B cell (primary cell): Measurements from ENCODE around the gene GRM8. TPM values are rescaled to one million over a fixed set of nuclear protein-coding genes. Genes with fewer than 3 reads are reported as not detected.

ENCODE experiments used
- ATAC-seq: fragments of 200-7000 bp; cut with Tn5 transposase; one replicate; pipeline ENCODE4 v1.10.0; 2021; ENCODE audit warnings: low read depth, mild to moderate bottlenecking, moderate number of reproducible peaks, moderate library complexity
- CTCF ChIA-PET: fragments of 350-600 bp; sonication (Branson Sonifier 250); formaldehyde crosslinking; loops from one replicate; lab custom pipeline; 2021; ENCODE audit warnings: antibody characterized with exemption, inconsistent platforms; lab: Charles Lee
- POLR2A ChIA-PET: fragments of 350-600 bp; sonication (Branson Sonifier 250); formaldehyde crosslinking; loops from one replicate; lab custom pipeline; 2021; ENCODE audit warnings: antibody characterized with exemption; lab: Charles Lee
- DNase-seq: peaks from one replicate; pipeline ENCODE4 v3.0.0; 2013
- H2AFZ ChIP-seq: 2 replicates; pipeline ENCODE4 v1.6.1; 2012; ENCODE audit warnings: mild to moderate bottlenecking, low read depth, low read length; ENCODE audit not compliant: insufficient read depth, poor library complexity, severe bottlenecking
- H3K27ac ChIP-seq, 2 donors: 1 replicate in 1 of 2; 2 replicates in 1 of 2; pipeline ENCODE4 v1.5.1; 2012 to 2013; ENCODE audit warnings: low read length in 2 of 2, mild to moderate bottlenecking in 2 of 2, moderate library complexity in 1 of 2
- H3K27me3 ChIP-seq, 4 experiments: fragments of 200-600 bp in 1 of 4; sonication (generic) in 1 of 4; replicated peaks in 1 of 4; 1 replicate in 2 of 4; 2 replicates in 2 of 4; pipeline versions ENCODE4 v1.6.1 to v1.7.0; 2013 to 2016; ENCODE audit warnings: low read length in 3 of 4, mild to moderate bottlenecking in 2 of 4, mixed read lengths in 1 of 4, moderate library complexity in 1 of 4; ENCODE audit not compliant: insufficient read depth in 4 of 4, control insufficient read depth in 3 of 4; ENCODE audit errors: control extremely low read depth in 1 of 4
- H3K36me3 ChIP-seq, 2 experiments: replicated peaks in 1 of 2; 1 replicate in 1 of 2; 2 replicates in 1 of 2; pipeline versions ENCODE4 v1.6.1 to v1.7.1; 2013; ENCODE audit warnings: low read length in 1 of 2; ENCODE audit not compliant: insufficient read depth in 2 of 2, control insufficient read depth in 1 of 2; ENCODE audit errors: control extremely low read depth in 1 of 2, extremely low read depth in 1 of 2
- H3K4me1 ChIP-seq, 2 donors: fragments of 200-600 bp in 1 of 2; sonication (generic) in 1 of 2; 1 replicate in 1 of 2; 2 replicates in 1 of 2; pipeline versions ENCODE4 v1.5.1 to v1.6.1; 2013 to 2017; ENCODE audit warnings: low read length in 2 of 2; ENCODE audit not compliant: control insufficient read depth in 2 of 2, insufficient read depth in 2 of 2
- H3K4me2 ChIP-seq: replicated peaks from 2 replicates; pipeline ENCODE3; 2012; ENCODE audit warnings: mild to moderate bottlenecking, low read depth, low read length; ENCODE audit not compliant: poor library complexity, severe bottlenecking
- H3K4me3 ChIP-seq, 5 experiments: fragments of 200-600 bp in 1 of 5; sonication (generic) in 1 of 5; 1 replicate in 3 of 5; 2 replicates in 2 of 5; pipeline versions ENCODE4 v1.5.1 to v1.7.0; 2011 to 2016; ENCODE audit warnings: low read length in 4 of 5, mild to moderate bottlenecking in 4 of 5, low read depth in 2 of 5, control low read depth in 1 of 5, moderate library complexity in 1 of 5; ENCODE audit not compliant: insufficient read depth in 1 of 5; ENCODE audit errors: control extremely low read depth in 1 of 5, extremely low read depth in 1 of 5
- H3K79me2 ChIP-seq: fragments of 200-600 bp; sonication (generic); one replicate; pipeline ENCODE4 v1.6.0; 2016; ENCODE audit warnings: low read length; ENCODE audit not compliant: control insufficient read depth, insufficient read depth
- H3K9ac ChIP-seq: fragments of 200-600 bp; sonication (generic); 2 replicates; pipeline ENCODE4 v1.6.1; 2017; ENCODE audit warnings: mild to moderate bottlenecking, low read length, moderate library complexity
- H3K9me3 ChIP-seq, 3 donors: one replicate each; pipeline versions ENCODE4 v1.6.1 to v1.7.1; 2013; ENCODE audit warnings: low read length in 2 of 3; ENCODE audit not compliant: control insufficient read depth in 2 of 3, insufficient read depth in 1 of 3; ENCODE audit errors: control extremely low read depth in 1 of 3
- H4K20me1 ChIP-seq: 2 replicates; pipeline ENCODE4 v1.6.0; 2012; ENCODE audit warnings: mild to moderate bottlenecking, low read length; ENCODE audit not compliant: insufficient read depth, control insufficient read depth, poor library complexity, severe bottlenecking
- H3K27ac Mint-ChIP-seq: one replicate; pipeline ENCODE4 v1.8.0; 2021; ENCODE audit warnings: mixed read lengths
- H3K27me3 Mint-ChIP-seq: one replicate; pipeline ENCODE4 v1.8.0; 2021; ENCODE audit warnings: mixed read lengths
- H3K4me1 Mint-ChIP-seq: one replicate; pipeline ENCODE4 v1.8.0; 2021; ENCODE audit warnings: mixed read lengths
- H3K4me3 Mint-ChIP-seq: one replicate; pipeline ENCODE4 v1.8.0; 2021; ENCODE audit warnings: mixed read lengths
- H3K9me3 Mint-ChIP-seq: one replicate; pipeline ENCODE4 v1.8.0; 2022; ENCODE audit warnings: mixed read lengths; ENCODE audit not compliant: insufficient read depth
- EZH2 ChIP-seq: IDR thresholded peaks from 2 replicates; pipeline ENCODE4 v1.6.1; 2012; ENCODE audit warnings: borderline replicate concordance, low read depth, mild to moderate bottlenecking, moderate library complexity, low read length; ENCODE audit not compliant: insufficient read depth, poor library complexity, severe bottlenecking
- WGBS: methylation state at CpG from one replicate; pipeline ENCODE4 v1.1.5; 2013; ENCODE audit warnings: missing lambda C conversion rate; ENCODE audit not compliant: insufficient coverage; 5-methylcytosine and 5-hydroxymethylcytosine counted together
- intact Hi-C: fragments of 100-400 bp; cut with micrococcal nuclease; formaldehyde crosslinking; loops from one replicate; pipeline ENCODE4 v1.10.0; 2022
- polyA plus RNA-seq: library from polyadenylated mRNA; depleted of rRNA; stranded (reverse); fragments of >200 nt; gene quantifications from 2 replicates; pipeline ENCODE4 v1.2.3, GENCODE V29; 2012
- total RNA-seq, 2 donors: library from RNA; stranded (reverse); fragments of 120-200 nt in 1 of 2; gene quantifications; 1 replicate in 1 of 2; 2 replicates in 1 of 2; pipeline versions ENCODE4 v1.2.3 to v1.2.4, GENCODE V29; 2013 to 2022
- TF ChIP-seq, protein P1 (sequence below): fragments of 200-600 bp; IDR thresholded peaks from one replicate; pipeline ENCODE4 v1.8.0; 2022; ENCODE audit warnings: antibody characterized with exemption, mild to moderate bottlenecking

Gene GRM8
- total and polyA plus RNA-seq, 2 donors (not counting 1 experiment from before 2014, with no cell fraction given), result not detected

DNA sequence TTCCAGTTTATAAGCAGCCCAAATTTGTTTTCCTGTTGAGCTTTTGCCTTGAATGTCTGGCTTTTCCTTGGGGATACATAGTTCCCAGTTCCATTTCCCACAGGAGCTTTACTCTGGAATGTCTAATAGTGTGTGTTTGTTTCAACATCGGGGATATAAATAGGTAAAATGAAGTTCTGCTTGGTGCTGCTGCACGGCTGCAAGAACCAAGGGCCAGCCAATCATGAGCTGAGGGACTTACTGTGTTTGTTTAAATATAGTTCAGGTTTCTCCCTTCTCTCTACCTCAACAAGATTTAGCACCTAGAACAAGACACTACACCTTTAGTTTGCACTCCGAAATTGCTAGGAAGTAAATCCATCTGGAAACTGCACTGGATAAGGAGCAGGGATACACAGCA lies 43.9 kb downstream of the GRM8 start:
- Histone ChIP-seq H2AFZ (no peak overlapping the region), H3K27me3 (peaks cover 0 to 4% (median 0%) of the 10 kb centered on the region in 4 experiments), H4K20me1 (no peaks in the 10 kb centered on the region), H3K9me3 (no peaks in the 10 kb centered on the region), H3K36me3 (no peaks in the 10 kb centered on the region), H3K4me2 (no peak overlapping the region), H3K27ac (no peak overlapping the region), H3K79me2 (no peaks in the 10 kb centered on the region), H3K4me1 (no peaks in the 10 kb centered on the region), H3K4me3 (no peak overlapping the region), H3K9ac (no peak overlapping the region)
- Mint-ChIP-seq H3K27ac (no peak overlapping the region), H3K27me3 (peaks cover 40% of the 10 kb centered on the region), H3K4me1 (no peaks in the 10 kb centered on the region), H3K9me3 (no peaks in the 10 kb centered on the region), H3K4me3 (no peak overlapping the region)
- ChIA-PET CTCF (no interaction called here), POLR2A (no interaction called here)
- WGBS, result 67% methylated on average over 1 of the region's 3 CpGs
- TF ChIP-seq, protein P1, sequence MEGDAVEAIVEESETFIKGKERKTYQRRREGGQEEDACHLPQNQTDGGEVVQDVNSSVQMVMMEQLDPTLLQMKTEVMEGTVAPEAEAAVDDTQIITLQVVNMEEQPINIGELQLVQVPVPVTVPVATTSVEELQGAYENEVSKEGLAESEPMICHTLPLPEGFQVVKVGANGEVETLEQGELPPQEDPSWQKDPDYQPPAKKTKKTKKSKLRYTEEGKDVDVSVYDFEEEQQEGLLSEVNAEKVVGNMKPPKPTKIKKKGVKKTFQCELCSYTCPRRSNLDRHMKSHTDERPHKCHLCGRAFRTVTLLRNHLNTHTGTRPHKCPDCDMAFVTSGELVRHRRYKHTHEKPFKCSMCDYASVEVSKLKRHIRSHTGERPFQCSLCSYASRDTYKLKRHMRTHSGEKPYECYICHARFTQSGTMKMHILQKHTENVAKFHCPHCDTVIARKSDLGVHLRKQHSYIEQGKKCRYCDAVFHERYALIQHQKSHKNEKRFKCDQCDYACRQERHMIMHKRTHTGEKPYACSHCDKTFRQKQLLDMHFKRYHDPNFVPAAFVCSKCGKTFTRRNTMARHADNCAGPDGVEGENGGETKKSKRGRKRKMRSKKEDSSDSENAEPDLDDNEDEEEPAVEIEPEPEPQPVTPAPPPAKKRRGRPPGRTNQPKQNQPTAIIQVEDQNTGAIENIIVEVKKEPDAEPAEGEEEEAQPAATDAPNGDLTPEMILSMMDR, result no peak
- no peak for TF ChIP-seq EZH2
- DNase-seq (no peak), ATAC-seq (no peak)
- intact Hi-C loops, result no loop called here

DNA sequence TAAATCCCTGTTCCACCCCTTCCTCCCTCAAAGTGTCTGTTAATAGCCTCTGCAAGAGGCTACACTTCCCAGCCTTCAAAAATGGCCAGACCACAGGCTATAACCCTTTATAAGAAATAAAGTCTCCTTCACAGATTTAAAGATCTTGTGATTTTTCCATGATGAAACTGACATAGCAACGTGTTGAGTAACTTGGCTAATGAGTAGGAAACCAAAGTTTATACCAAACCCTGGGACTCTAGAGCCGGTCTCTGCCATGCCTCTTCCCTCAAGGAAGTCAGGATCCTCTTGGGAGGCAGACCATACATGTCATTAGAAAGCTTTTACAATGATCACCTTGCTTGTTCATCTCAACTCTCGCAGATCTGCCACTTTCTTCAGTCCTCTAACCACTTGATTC lies 44.4 kb downstream of the GRM8 start:
- Histone ChIP-seq H3K4me1 (no peaks in the 10 kb centered on the region), H3K79me2 (no peaks in the 10 kb centered on the region), H3K27ac (no peak overlapping the region), H2AFZ (no peak overlapping the region), H3K9me3 (no peaks in the 10 kb centered on the region), H3K36me3 (no peaks in the 10 kb centered on the region), H3K27me3 (peaks cover 0 to 4% (median 0%) of the 10 kb centered on the region in 4 experiments), H4K20me1 (no peaks in the 10 kb centered on the region), H3K4me2 (no peak overlapping the region), H3K4me3 (no peak overlapping the region), H3K9ac (no peak overlapping the region)
- WGBS, result 78% methylated on average over 3 of the region's 3 CpGs
- peaks cover 36% of the 10 kb centered on the region for H3K27me3 Mint-ChIP-seq
- H3K27ac Mint-ChIP-seq, result no peak overlapping the region
- H3K4me1 Mint-ChIP-seq, result no peaks in the 10 kb centered on the region
- TF ChIP-seq EZH2, result no peak
- TF ChIP-seq, protein P1, result no peak
- no peak for ATAC-seq
- CTCF ChIA-PET, result no interaction called here
- DNase-seq, result no peak
- intact Hi-C loops, result no loop called here
- no peaks in the 10 kb centered on the region for H3K9me3 Mint-ChIP-seq
- POLR2A ChIA-PET, result no interaction called here
- no peak overlapping the region for H3K4me3 Mint-ChIP-seq
